ENCODE data around the gene CITED1. TPM values are rescaled to one million over a fixed set of nuclear protein-coding genes. Genes with fewer than 3 reads are reported as not detected.

Gene CITED1
- total and polyA plus RNA-seq, 2 donors, result 0.52 to 1.3 TPM

Other genes starting within 250 kb of the CITED1 start
- 0.38 TPM for gene RTL5, start 174.0 kb downstream of the CITED1 start, total RNA-seq
- gene RTL5, start 174.0 kb downstream of the CITED1 start, polyA plus RNA-seq, result 0.96 TPM
- gene PIN4, start 124.2 kb downstream of the CITED1 start, total RNA-seq, result 37.7 TPM
- gene PIN4, start 124.2 kb downstream of the CITED1 start, polyA plus RNA-seq, result 27.2 TPM
- 5.5 TPM for gene ERCC6L, start 66.9 kb downstream of the CITED1 start, total RNA-seq
- 0.46 TPM for gene ERCC6L, start 66.9 kb downstream of the CITED1 start, polyA plus RNA-seq
- 2,236 TPM for gene RPS4X, start 28.7 kb downstream of the CITED1 start, total RNA-seq
- 1,402 TPM for gene RPS4X, start 28.7 kb downstream of the CITED1 start, polyA plus RNA-seq